Endothelial cell of hepatic sinusoid (primary cell): ENCODE measurements around the gene NAPG.
"Not testable (repeated sequence)": the region's sequence is repeated elsewhere in the genome, so short reads cannot be mapped to it uniquely, and the experiment has no call there.

Source experiments
- in situ Hi-C: cut with HindIII; loops from 2 replicates; pipeline ENCODE4 v1.10.0; 2017; ENCODE audit warnings: low sequenced_read_pairs

Gene NAPG

GRCh38 chr18:10543277-10543676, 17.4 kb downstream of the NAPG start:
- in situ Hi-C loops, result no loop called here

DNA sequence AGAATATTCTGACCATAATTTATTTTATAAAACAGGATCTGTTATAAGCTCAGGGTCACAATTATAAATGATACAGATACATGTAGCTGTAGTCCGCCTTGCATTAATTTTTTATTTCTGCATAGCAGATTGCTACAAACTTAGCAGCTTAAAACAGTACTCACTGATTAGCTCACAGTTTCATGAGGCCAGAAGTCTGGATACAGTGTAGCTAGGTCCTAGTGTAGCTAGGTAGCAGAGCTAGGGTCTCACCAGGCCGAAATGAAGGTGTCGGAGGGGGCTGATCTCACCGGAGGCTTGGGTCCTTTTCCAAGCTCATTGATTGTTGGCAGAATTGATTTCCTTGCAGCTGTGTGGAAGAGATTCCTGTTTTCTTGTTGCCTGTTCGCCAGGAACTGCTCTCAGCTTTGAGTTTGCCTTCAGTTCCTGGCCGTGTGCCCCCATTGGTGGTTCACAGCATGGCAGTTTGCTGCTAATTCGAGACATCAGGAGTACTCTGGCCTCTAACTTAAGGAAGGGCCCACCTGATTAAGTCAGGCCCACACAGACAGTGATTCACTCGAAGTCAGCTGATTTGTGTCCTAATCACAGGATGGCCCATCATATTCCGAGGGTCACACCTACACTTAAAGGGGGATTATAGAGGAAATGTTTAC, 18.4 kb downstream of the NAPG start:
- in situ Hi-C loops, result no loop called here

DNA sequence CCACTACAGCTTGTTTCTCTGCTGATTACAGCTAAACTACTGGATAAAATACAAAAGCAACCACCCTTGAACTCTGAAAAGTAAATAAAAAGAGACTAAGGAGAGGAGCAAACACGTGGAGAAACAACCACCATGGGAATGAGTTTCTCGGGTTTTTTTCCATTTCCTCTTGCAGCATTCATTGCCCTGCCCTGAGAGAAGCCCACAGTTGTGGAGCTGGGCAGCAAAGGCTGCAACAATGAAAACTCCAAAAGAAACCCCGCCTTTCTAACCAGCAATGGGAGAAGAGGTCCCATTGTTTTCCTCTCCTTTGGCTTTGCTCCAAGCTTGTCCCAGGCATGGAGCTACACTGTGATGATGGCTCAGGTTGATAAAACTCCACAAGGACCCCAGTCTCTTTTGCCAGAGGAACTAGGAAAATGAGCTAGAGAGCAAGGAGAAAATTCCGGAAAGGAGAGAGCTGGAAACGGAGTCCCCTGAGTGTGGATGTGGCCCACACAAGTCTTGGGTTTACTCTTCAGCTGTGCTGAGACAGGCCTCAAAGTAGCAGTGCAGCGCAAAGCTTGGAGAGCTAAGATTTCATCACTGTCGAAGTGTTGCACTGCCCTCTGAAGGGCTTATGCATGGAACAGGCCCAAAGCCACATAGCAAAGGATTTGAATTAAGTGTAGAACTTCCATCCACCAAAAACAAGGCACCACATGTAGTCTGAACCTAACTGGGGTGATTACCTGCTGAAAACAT, 20.9 kb downstream of the NAPG start:
- in situ Hi-C loops, result no loop called here

GRCh38 chr18:10552226-10552625, 26.4 kb downstream of the NAPG start:
- in situ Hi-C loops, result no loop called here

DNA sequence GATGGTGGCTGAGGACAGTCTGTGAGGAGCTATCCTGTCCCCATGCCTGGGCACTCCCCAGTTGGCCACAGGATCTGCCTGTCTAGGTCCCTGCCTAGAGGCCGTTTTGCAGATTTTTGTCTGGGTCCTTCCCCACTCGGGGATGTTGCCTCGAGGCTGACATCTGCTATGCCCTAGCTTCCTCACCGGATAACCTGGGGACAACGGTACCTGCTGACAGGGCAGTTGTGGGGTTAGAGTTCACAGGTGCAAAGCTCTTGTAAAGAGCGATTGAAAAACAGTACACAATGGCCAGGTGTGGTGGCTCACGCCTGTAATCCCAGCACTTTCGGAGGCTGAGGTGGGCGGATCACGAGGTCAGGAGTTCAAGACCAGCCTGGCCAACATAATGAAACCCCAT, 30.4 kb downstream of the NAPG start:
- in situ Hi-C loops, result not testable (repeated sequence)

DNA sequence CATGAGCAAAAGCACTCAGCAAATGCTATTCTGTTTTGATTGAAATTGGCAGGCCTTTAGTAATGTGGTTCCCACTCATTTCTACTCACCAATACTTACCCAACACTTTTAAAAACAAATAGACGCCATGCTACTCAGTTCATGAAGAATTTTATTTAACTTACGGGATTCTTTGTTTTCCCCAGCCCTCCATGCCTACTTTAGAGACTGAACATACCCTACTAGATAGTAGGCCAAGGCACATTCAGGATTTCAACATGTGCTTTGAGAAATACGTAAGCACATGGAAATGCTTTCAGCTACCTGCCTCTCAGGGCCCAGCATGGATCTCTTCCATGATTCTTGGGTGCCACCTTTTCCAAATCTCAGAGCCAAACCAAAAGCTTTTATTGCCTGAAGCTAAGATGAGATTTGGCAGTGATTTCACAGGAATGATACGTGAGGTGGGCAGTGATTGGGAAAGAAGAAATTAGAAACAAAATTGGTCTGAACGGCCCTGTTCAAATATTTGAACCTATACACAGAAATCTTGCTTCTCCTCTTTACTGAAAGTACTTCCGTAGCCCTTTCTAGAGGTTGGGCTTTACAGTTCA, 31.4 kb downstream of the NAPG start:
- in situ Hi-C loops, result no loop called here

DNA sequence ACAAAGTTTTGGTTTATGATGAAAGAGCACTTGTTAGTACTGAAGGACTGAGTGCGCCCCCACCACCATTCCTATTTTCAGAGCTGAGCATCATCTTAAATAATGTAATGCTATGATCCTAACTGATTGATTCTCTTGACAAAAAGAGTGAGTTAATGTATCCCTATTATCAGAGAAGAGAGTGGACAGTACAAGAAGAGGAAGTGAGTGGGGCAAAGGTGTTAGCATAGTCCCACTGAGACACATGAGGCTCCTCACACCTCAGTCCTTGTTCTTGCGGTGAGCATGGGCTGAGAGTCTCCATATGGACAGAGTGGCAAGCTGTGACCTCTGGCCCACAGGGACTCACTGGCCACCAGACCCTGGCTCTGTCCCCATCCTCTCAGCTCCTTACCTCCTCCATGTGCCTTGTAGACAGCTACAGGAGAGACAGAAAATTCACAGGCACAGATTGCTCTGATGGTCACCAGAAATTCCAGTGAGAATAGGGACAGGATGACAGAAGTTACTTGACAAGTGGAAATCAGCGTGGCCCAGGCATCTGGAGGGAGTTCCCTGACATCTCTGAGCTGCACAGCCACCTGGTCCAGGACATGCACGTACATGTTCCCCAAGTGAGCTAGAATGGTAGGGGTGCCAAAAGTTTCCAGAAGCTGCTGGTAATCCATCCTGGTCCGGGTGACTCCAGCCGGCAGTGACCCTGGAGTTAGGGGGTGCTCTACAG, 32.6 kb downstream of the NAPG start:
- in situ Hi-C loops, result no loop called here

DNA sequence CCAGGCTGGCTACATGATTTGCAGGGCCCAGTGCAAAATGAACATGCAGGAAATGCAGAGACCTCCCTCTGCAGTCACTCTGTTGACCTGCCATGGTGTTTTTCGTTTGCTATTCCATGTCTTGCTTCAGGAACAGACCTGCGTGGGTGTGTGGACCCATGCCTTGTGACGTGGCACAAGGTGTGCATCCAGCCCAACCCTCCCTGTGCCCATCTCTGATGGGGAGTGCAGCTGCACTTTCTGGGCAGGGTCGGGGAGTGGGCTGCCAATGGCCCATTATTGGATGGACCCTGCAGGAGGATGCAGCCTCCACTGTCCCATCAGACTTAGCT, 33.1 kb downstream of the NAPG start:
- in situ Hi-C loops, result no loop called here

- in situ Hi-C loops, result no loop called here
Measured at GRCh38 chr18:10559553-10560451, 34.0 kb downstream of the NAPG start.

DNA sequence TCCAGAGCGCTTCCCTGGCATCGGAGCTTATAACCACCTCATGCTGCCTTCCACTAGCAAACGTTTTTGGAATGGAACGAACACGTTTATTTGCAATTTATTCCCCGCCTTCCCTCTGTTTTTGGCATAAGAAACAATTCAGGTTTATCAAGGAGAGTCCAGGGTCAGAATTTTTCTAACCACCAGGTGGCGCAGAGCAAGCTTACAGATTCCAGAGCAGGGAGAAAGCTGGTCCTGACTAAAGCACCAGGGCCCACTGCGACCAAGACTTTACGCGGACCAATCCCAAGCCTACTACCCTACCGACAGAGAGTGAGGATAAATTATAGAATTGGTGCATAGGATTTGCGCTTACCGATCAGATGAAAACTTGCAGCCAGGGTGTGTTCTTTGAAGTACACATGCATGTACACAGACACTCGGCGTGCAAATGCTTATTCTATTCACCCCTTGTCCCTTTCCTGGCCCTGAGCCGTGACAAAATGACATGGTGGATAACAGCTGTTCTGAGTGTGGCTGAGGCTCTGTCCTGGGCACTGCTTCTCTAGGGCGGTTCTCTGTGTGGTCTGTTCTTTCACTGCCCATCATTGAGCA, 34.7 kb downstream of the NAPG start:
- in situ Hi-C loops, result no loop called here

DNA sequence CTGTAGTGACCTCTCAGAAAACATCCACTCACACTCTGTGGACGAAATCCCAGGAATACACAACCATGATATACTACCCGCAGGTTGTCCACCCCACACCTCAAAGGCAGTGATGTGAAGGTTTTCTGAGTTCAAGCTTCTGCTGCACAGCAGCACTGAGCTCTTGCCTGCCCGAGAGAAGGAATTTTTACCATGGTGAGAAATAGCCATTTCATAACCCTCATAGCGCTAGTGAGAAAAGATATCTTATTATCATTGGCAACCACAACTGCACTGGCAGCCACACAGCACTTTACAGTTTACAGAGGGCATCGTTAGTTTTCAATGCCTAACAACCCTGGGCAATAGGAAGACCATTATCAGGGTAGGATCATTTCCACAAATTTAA, 36.9 kb downstream of the NAPG start:
- in situ Hi-C loops, result no loop called here

GRCh38 chr18:10563886-10564285, 38.1 kb downstream of the NAPG start:
- in situ Hi-C loops, result no loop called here

DNA sequence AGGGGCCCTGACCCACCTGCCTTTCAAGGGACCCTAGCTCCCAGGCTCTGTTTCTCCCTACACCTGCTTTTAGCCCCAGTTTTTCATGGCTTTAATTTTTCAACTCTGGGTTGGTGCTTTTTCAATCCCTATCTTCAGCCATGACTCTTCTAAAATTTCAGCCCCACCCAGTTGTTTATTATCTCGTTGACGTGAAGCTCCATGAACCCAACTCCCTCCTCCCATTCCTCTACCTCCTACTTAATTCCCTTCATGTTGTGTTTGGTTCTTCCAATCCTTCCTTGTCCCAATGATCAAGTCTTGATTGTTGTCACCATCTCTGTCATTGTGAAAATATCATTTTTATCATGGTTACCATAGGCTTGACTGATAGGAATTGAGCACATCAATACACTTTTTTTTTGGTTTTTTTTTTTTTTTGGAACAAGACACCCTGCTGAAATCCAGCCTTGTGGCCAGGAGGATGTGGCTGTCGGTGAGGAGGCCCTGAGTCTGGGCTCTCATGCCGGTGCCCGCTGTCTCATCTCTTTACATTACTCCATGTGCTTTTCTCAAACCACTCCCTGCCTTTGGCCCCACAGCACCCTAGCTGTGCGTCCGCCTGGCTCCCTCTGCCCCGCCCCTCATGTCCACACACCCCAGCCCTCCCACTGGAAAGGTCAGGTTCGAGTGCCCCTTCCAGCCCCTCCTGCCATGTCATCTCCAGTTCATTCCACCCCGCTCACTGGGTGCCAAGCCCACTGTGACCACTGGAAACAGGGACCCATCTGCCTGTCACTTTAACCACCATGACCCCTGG, 39.3 kb downstream of the NAPG start:
- in situ Hi-C loops, result no loop called here

GRCh38 chr18:10565835-10566234, 40.0 kb downstream of the NAPG start:
- in situ Hi-C loops, result no loop called here

DNA sequence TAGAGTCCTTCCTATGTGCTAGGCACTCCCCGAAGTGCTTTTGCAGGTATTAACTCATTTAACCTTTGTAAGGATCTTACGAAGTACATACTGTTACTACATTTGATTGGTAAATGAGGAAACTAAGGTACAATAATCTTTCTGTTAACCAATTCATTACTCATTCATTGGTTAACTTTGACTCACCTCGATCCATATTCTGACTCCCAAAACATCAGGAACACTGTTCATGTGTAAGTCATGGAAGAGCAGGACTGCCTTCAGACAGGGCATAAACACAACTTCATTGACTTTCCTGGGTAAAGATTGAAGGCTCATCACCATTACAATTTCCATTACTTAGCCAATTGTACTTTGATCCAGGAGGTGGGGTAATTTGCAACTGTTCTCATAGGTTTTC, 40.6 kb downstream of the NAPG start:
- in situ Hi-C loops, result no loop called here

- in situ Hi-C loops, result not testable (repeated sequence)
Measured at GRCh38 chr18:10569941-10570340, 44.1 kb downstream of the NAPG start.

DNA sequence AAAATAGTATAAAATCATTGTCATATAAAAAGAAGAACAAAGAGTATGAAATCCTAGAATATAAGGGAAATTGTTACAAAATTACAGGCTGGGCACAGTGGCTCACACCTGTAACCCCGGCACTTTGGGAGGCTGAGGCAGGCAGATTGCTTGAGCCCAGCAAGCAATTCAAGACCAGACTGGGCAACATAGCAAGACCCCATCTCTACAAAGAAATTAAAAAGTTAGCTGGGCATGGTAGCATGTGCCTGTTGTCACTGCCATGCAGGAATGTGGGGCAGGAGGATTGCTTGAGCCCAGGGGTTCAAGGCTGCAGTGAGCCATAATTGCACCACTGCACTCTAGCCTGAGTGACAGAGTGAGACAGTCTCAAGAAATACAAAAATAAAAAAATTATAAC, 44.8 kb downstream of the NAPG start:
- in situ Hi-C loops, result no loop called here

DNA sequence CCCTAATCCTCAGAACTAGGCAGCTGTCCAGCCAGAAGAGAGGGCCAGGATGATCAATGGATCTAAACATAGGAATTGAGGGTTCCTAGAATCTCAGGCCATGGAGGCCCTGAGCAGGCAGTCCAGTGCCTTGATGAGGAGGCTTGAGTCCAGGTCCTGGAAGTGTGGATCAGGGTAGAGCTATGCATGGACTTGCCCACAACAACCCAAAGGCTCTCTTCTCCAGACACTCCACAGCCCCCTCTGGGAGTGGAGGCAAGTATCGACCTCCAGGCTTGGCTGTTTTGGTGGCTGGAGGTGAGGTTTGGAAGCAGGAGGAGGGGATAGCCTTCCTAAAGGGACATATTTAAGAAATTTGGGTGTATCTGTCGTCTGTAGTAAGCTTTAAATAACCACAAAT, 45.7 kb downstream of the NAPG start:
- in situ Hi-C loops, result no loop called here

DNA sequence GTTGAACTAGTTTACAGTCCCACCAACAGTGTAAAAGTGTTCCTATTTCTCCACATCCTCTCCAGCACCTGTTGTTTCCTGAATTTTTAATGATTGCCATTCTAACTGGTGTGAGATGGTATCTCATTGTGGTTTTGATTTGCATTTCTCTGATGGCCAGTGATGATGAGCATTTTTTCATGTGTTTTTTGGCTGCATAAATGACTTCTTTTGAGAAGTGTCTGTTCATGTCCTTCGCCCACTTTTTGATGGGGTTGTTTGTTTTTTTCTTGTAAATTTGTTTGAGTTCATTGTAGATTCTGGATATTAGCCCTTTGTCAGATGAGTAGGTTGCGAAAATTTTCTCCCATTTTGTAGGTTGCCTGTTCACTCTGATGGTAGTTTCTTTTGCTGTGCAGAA, 47.4 kb downstream of the NAPG start:
- in situ Hi-C loops, result not testable (repeated sequence)

DNA sequence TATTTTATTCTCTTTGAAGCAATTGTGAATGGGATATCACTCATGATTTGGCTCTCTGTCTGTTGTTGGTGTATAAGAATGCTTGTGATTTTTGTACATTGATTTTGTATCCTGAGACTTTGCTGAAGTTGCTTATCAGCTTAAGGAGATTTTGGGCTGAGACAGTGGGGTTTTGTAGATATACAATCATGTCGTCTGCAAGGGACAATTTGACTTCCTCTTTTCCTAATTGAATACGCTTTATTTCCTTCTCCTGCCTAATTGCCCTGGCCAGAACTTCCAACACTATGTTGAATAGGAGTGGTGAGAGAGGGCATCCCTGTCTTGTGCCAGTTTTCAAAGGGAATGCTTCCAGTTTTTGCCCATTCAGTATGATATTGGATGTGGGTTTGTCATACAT, 48.6 kb downstream of the NAPG start:
- in situ Hi-C loops, result not testable (repeated sequence)
